ENCODE data around the gene IGFL1.
"Not testable (repeated sequence)": the region's sequence is repeated elsewhere in the genome, so short reads cannot be mapped to it uniquely, and the experiment has no call there.

The IGFL1 gene

GRCh38 chr19:46202872-46203860 is 26.4 kb upstream of the IGFL1 start:
- no peak for DNase-seq

- DNase-seq = no peak
These were observed 25.5 kb upstream of the IGFL1 start for GRCh38 chr19:46204008-46204407.

- DNase-seq = no peak
These were observed 24.2 kb upstream of the IGFL1 start for GRCh38 chr19:46205183-46205984.

GRCh38 chr19:46206176-46206575 is 23.4 kb upstream of the IGFL1 start:
- DNase-seq = no peak

- DNase-seq = no peak
These were observed 22.9 kb upstream of the IGFL1 start for GRCh38 chr19:46206682-46207081.

GRCh38 chr19:46207858-46208257 is 21.7 kb upstream of the IGFL1 start:
- not testable (repeated sequence) for DNase-seq

GRCh38 chr19:46209051-46209450 is 20.5 kb upstream of the IGFL1 start:
- peak in 1 of 5 experiments; percentile 9 for DNase-seq

GRCh38 chr19:46209472-46209871 is 20.1 kb upstream of the IGFL1 start:
- DNase-seq = no peak

- DNase-seq = no peak
These were observed 18.9 kb upstream of the IGFL1 start for GRCh38 chr19:46210669-46211068.

GRCh38 chr19:46211201-46211881 is 18.2 kb upstream of the IGFL1 start:
- DNase-seq = no peak

- not testable (repeated sequence) for DNase-seq
These were observed 16.9 kb upstream of the IGFL1 start for GRCh38 chr19:46212592-46212991.

GRCh38 chr19:46213156-46213555 is 16.4 kb upstream of the IGFL1 start:
- DNase-seq = no peak

GRCh38 chr19:46213806-46214205 is 15.7 kb upstream of the IGFL1 start:
- no peak for DNase-seq

GRCh38 chr19:46216612-46217011 is 12.9 kb upstream of the IGFL1 start:
- no peak for DNase-seq

GRCh38 chr19:46217476-46217875 is 12.1 kb upstream of the IGFL1 start:
- no peak for DNase-seq

- DNase-seq = peak in 1 of 5 experiments; percentile 42
These were observed 11.4 kb upstream of the IGFL1 start for GRCh38 chr19:46218160-46218559.

- no peak for DNase-seq
These were observed 9.4 kb upstream of the IGFL1 start for GRCh38 chr19:46220038-46220615.

- DNase-seq = no peak
These were observed 8.4 kb upstream of the IGFL1 start for GRCh38 chr19:46221152-46221551.

- no peak for DNase-seq
These were observed 7.4 kb upstream of the IGFL1 start for GRCh38 chr19:46221981-46222610.

- not testable (repeated sequence) for DNase-seq
These were observed 5.8 kb upstream of the IGFL1 start for GRCh38 chr19:46223787-46224186.

- DNase-seq = no peak
These were observed 4.8 kb upstream of the IGFL1 start for GRCh38 chr19:46224773-46225172.

GRCh38 chr19:46225558-46226004 is 4.0 kb upstream of the IGFL1 start:
- DNase-seq = peak in 2 of 5 experiments; percentile 3 to 71
